GM21515 (cell line): ENCODE results near the gene DHRS13.
"Not testable (repeated sequence)": the region's sequence is repeated elsewhere in the genome, so short reads cannot be mapped to it uniquely, and the experiment has no call there.

Source experiments
- ATAC-seq: cut with Tn5 transposase; IDR thresholded peaks from one replicate; pipeline ENCODE4 v1.9.1; 2021; ENCODE audit not compliant: unreplicated experiment

The DHRS13 gene

DNA sequence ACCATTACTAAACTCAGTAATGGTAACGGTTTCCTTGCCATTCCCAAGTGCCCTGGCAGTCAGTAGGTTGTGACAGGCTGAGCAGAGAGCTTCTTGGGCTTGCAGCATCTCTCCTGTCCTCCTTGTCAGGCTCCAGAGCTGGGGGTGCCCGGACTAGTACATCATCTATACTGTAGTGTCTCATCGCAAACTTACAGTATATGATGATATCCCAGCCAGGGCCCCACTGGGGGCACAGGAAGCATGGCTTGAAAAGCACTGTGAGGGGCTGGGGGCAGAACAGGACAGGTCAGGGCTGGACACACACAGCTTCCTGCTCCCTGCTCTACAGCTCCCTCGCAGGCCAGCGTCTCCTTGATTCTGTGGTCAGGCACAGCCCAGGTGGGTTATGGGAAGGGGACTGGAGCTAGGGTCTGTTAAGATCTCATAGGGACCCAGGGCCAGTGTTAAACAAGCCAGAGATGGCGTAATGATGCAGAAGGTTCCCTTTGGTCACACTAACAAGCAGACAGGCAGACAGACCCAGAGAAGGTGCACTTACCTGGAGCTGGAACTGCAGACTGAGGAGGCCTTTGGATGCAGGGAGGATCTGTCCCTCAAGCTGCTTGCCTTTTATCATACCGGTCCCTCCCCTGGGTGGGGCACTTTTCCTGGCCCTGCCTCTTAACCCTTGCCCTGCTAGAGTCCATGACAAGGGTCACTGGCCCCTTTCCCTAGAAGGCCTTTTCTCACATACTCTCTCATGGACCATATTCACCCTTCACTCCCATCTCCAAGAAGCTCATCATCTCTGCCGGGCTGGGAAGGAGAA, 41.3 kb downstream of the DHRS13 start:
- ATAC-seq: no peak

GRCh38 chr17:28860363-28860808, 42.5 kb downstream of the DHRS13 start:
- ATAC-seq: no peak

- no peak for ATAC-seq
Observed at GRCh38 chr17:28858801-28859355, 44.0 kb downstream of the DHRS13 start.

- ATAC-seq: no peak
Observed at GRCh38 chr17:28857905-28858800, 44.7 kb downstream of the DHRS13 start.

DNA sequence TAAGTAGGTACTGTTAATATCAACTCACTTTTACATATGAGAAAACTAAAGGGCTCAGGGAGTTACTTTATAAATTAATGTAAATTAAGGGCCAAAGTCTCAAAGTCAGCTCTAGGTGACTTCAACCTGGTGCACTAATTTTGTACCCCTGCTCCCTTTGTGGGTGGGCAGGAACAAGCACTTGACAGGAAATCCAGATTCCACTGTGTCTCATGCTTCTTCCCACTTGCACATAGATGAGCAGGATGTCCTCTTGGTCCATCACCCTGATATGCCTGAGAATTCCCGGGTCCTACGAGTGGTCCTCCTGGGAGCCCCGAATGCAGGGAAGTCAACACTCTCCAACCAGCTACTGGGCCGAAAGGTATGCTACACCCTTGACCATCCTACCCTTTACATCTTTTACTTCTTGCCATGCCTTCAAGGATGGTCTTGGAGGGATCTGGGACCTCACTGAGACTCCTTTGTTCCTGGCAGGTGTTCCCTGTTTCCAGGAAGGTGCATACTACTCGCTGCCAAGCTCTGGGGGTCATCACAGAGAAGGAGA, 46.8 kb downstream of the DHRS13 start:
- no peak for ATAC-seq

GRCh38 chr17:28855336-28855679, 47.6 kb downstream of the DHRS13 start:
- no peak for ATAC-seq

DNA sequence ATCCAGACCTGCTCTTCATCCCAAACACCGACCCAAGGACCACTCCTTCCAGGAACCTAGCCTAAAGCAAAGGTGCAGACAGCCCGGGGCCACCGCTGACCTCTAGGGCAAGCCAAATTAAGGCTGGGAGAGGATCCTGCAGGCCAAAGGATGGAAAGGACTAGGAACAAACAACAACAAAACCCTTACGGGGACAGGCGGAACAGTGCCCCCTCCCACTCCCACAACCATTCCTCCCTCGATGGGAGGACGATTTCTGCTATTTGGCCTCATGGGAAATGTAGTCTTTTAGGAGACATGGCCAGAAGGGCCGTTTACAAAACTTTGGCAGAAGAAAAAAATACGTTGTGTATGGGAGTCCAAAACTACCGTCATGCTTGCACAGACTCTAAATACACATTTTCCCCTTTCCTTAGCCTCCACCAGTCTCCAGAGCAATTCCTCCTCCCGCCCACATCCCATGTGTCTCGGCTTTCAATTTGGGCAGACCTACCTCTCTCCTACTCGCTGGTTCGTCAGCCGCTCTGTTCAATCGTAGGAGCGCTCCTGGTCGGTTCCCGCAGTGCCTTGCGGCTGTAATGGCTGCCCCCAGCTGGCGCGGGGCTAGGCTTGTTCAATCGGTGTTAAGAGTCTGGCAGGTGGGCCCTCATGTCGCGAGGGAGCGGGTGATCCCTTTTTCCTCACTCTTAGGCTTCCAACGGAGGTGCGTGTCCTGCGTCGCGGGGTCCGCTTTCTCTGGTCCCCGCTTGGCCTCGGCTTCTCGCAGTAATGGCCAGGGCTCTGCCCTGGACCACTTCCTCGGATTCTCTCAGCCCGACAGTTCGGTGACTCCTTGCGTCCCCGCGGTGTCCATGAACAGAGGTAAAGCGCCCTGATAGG, 48.2 kb downstream of the DHRS13 start, which contains the start of gene ERAL1:
Gene ERAL1, plus strand, starts transcription at position 560 of the 879 bp plus-strand sequence. Its CDS starts 19 bp downstream, at position 579.
- peak; percentile 83 for ATAC-seq

DNA sequence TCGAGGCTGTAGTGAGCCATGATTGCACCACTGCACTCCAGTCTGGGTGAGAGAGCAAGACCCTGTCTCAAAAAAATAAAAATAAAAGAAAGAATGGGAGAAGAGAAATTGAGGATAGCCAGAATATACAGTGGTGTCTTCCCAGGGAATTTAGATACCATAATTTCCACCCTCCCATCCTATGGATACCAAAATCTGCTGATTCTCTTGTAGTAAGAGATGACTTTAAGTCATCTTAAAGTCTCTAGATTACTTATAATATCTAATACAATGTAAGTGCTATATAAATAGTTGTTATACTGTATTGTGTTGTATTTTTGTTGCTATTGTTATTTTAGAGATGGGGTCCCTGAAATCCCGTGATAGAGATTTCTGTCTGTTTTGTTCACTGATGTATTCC, 49.6 kb downstream of the DHRS13 start:
- no peak for ATAC-seq

GRCh38 chr17:28849281-28849680, 53.6 kb downstream of the DHRS13 start:
- no peak for ATAC-seq

- not testable (repeated sequence) for ATAC-seq
Observed at GRCh38 chr17:28848667-28849066, 54.2 kb downstream of the DHRS13 start.
